Mesendoderm (in vitro differentiated cells): Measurements from ENCODE around the gene SLC26A11.

Experiments used
- DNase-seq: peaks from one replicate; pipeline ENCODE4 v3.0.0; 2013
- H2AK5ac ChIP-seq: 2 replicates; pipeline ENCODE4 v1.6.1; 2013; ENCODE audit warnings: low read length, inconsistent platforms
- H2BK120ac ChIP-seq: 2 replicates; pipeline ENCODE4 v1.6.1; 2013; ENCODE audit warnings: low read depth, mild to moderate bottlenecking, low read length, moderate library complexity, mixed read lengths
- H2BK15ac ChIP-seq: replicated peaks from 2 replicates; pipeline ENCODE4 v1.6.1; 2013; ENCODE audit warnings: low read depth, mild to moderate bottlenecking, moderate library complexity
- H2BK5ac ChIP-seq: 2 replicates; pipeline ENCODE4 v1.6.1; 2013; ENCODE audit warnings: low read length, inconsistent platforms
- H3K18ac ChIP-seq: 2 replicates; pipeline ENCODE4 v1.6.1; 2013; ENCODE audit warnings: mild to moderate bottlenecking, low read length, mixed read lengths
- H3K23ac ChIP-seq: one replicate; pipeline ENCODE4 v1.6.1; 2013; ENCODE audit warnings: low read length
- H3K27ac ChIP-seq: 2 replicates; pipeline ENCODE4 v1.5.1; 2013; ENCODE audit warnings: low read depth, mild to moderate bottlenecking, inconsistent platforms, low read length, moderate library complexity
- H3K27me3 ChIP-seq: 2 replicates; pipeline ENCODE4 v1.6.1; 2013; ENCODE audit warnings: low read length, control low read depth, mild to moderate bottlenecking, inconsistent platforms; ENCODE audit not compliant: insufficient read depth, poor library complexity
- H3K36me3 ChIP-seq: 2 replicates; pipeline ENCODE4 v1.6.1; 2013; ENCODE audit warnings: low read length, inconsistent platforms; ENCODE audit not compliant: control insufficient read depth, insufficient read depth
- H3K4ac ChIP-seq: one replicate; pipeline ENCODE4 v1.6.1; 2013; ENCODE audit warnings: low read depth, mild to moderate bottlenecking, low read length, moderate library complexity
- H3K4me1 ChIP-seq: 2 replicates; pipeline ENCODE4 v1.6.1; 2013; ENCODE audit warnings: low read depth, low read length, inconsistent platforms; ENCODE audit not compliant: control insufficient read depth
- H3K4me2 ChIP-seq: 2 replicates; pipeline ENCODE4 v1.6.1; 2013; ENCODE audit warnings: low read length
- H3K4me3 ChIP-seq: 2 replicates; pipeline ENCODE4 v1.5.1; 2013; ENCODE audit warnings: mild to moderate bottlenecking, low read length
- H3K56ac ChIP-seq: one replicate; pipeline ENCODE4 v1.6.1; 2013; ENCODE audit warnings: low read length
- H3K79me1 ChIP-seq: 2 replicates; pipeline ENCODE4 v1.6.1; 2013; ENCODE audit warnings: low read length, inconsistent platforms
- H3K79me2 ChIP-seq: 2 replicates; pipeline ENCODE4 v1.6.1; 2013; ENCODE audit warnings: mild to moderate bottlenecking, low read length; ENCODE audit not compliant: control insufficient read depth, insufficient read depth
- H3K9ac ChIP-seq: 2 replicates; pipeline ENCODE4 v1.6.1; 2013; ENCODE audit warnings: low read length, inconsistent platforms
- H4K5ac ChIP-seq: one replicate; pipeline ENCODE4 v1.6.1; 2013; ENCODE audit warnings: low read length
- H4K8ac ChIP-seq: one replicate; pipeline ENCODE4 v1.6.1; 2013; ENCODE audit warnings: low read depth, mild to moderate bottlenecking, control low read depth, low read length, moderate library complexity
- WGBS: extraction: QIAGEN DNeasy Blood & Tissue Kit; methylation state at CpG from one replicate; pipeline ENCODE4 v1.1.7; 2013; ENCODE audit warnings: low lambda C conversion rate, missing lambda C conversion rate; ENCODE audit not compliant: insufficient coverage; ENCODE audit errors: extremely low coverage; 5-methylcytosine and 5-hydroxymethylcytosine counted together

Gene SLC26A11

GRCh38 chr17:80290156-80290555, 69.9 kb downstream of the SLC26A11 start:
- Histone ChIP-seq H3K4ac (no peak overlapping the region), H3K23ac (no peak overlapping the region), H3K27me3 (no peaks in the 10 kb centered on the region), H2BK5ac (no peak overlapping the region), H3K36me3 (peaks cover 5% of the 10 kb centered on the region), H3K4me3 (no peak overlapping the region), H3K4me1 (no peaks in the 10 kb centered on the region), H3K56ac (no peak overlapping the region), H3K79me1 (no peaks in the 10 kb centered on the region), H3K18ac (no peak overlapping the region), H3K4me2 (no peak overlapping the region), H3K79me2 (no peaks in the 10 kb centered on the region), H2AK5ac (no peak overlapping the region), H3K9ac (no peak overlapping the region), H4K5ac (no peak overlapping the region), H4K8ac (no peak overlapping the region), H2BK15ac (no peak overlapping the region), H3K27ac (no peak overlapping the region), H2BK120ac (no peak overlapping the region)
- WGBS, result no CpG with 5 or more reads among the region's 25 CpGs
- no peak for DNase-seq

- H4K8ac ChIP-seq, result no peak overlapping the region
Observed at GRCh38 chr17:80291260-80291659, 71.0 kb downstream of the SLC26A11 start.

GRCh38 chr17:80291691-80292487, 71.7 kb downstream of the SLC26A11 start:
- no peaks in the 10 kb centered on the region for H3K79me1 ChIP-seq
- no peak overlapping the region for H3K23ac ChIP-seq
- H3K4me1 ChIP-seq, result no peaks in the 10 kb centered on the region
- no peak overlapping the region for H2BK15ac ChIP-seq
- H3K36me3 ChIP-seq, result peaks cover 8% of the 10 kb centered on the region
- no peak overlapping the region for H2BK120ac ChIP-seq
- H3K27ac ChIP-seq, result no peak overlapping the region
- H3K18ac ChIP-seq, result no peak overlapping the region
- no peak overlapping the region for H2BK5ac ChIP-seq
- no peaks in the 10 kb centered on the region for H3K79me2 ChIP-seq
- H3K9ac ChIP-seq, result no peak overlapping the region
- H4K5ac ChIP-seq, result no peak overlapping the region
- no peak for DNase-seq
- no peak overlapping the region for H3K56ac ChIP-seq
- H3K4ac ChIP-seq, result no peak overlapping the region
- H3K4me3 ChIP-seq, result no peak overlapping the region
- H3K27me3 ChIP-seq, result no peaks in the 10 kb centered on the region
- no CpG with 5 or more reads among the region's 20 CpGs for WGBS
- H2AK5ac ChIP-seq, result no peak overlapping the region
- H3K4me2 ChIP-seq, result no peak overlapping the region
- H4K8ac ChIP-seq, result no peak overlapping the region

More at GRCh38 chr17:80291260-80291659, 71.0 kb downstream of the SLC26A11 start:
- Histone ChIP-seq H3K27me3 (no peaks in the 10 kb centered on the region), H3K4me1 (no peaks in the 10 kb centered on the region), H3K4ac (no peak overlapping the region), H3K79me2 (no peaks in the 10 kb centered on the region), H3K4me2 (no peak overlapping the region), H3K79me1 (no peaks in the 10 kb centered on the region), H3K27ac (no peak overlapping the region), H2AK5ac (no peak overlapping the region), H3K9ac (no peak overlapping the region), H3K36me3 (peaks cover 8% of the 10 kb centered on the region), H2BK15ac (no peak overlapping the region), H3K18ac (no peak overlapping the region), H3K56ac (no peak overlapping the region), H4K5ac (no peak overlapping the region), H2BK5ac (no peak overlapping the region), H2BK120ac (no peak overlapping the region), H3K4me3 (no peak overlapping the region), H3K23ac (no peak overlapping the region)
- whole genome bisulfite sequencing, result no CpG with 5 or more reads among the region's 6 CpGs
- DNase-seq, result no peak

GRCh38 chr17:80292521-80292971, 72.3 kb downstream of the SLC26A11 start:
- Histone ChIP-seq H3K18ac (no peak overlapping the region), H4K8ac (no peak overlapping the region), H4K5ac (no peak overlapping the region), H2BK15ac (no peak overlapping the region), H2BK5ac (no peak overlapping the region), H2AK5ac (no peak overlapping the region), H3K27ac (no peak overlapping the region), H3K36me3 (peaks cover 8% of the 10 kb centered on the region), H3K4me1 (no peaks in the 10 kb centered on the region), H3K4me2 (no peak overlapping the region), H3K79me1 (no peaks in the 10 kb centered on the region), H3K9ac (no peak overlapping the region), H3K56ac (no peak overlapping the region), H3K23ac (no peak overlapping the region), H3K27me3 (no peaks in the 10 kb centered on the region), H3K4ac (no peak overlapping the region), H3K4me3 (no peak overlapping the region), H3K79me2 (no peaks in the 10 kb centered on the region), H2BK120ac (no peak overlapping the region)
- DNase-seq, result no peak
- WGBS, result no CpG with 5 or more reads among the region's 10 CpGs

- no peak overlapping the region for H3K18ac ChIP-seq
- no peak overlapping the region for H2BK15ac ChIP-seq
- no peaks in the 10 kb centered on the region for H3K27me3 ChIP-seq
- no peak overlapping the region for H2BK5ac ChIP-seq
- H4K5ac ChIP-seq, result no peak overlapping the region
- no peak for DNase-seq
- H3K4me2 ChIP-seq, result no peak overlapping the region
- no peak overlapping the region for H3K4ac ChIP-seq
- H3K9ac ChIP-seq, result no peak overlapping the region
- no peaks in the 10 kb centered on the region for H3K79me2 ChIP-seq
- H3K27ac ChIP-seq, result no peak overlapping the region
- no peaks in the 10 kb centered on the region for H3K4me1 ChIP-seq
- no peak overlapping the region for H2BK120ac ChIP-seq
- no peak overlapping the region for H2AK5ac ChIP-seq
- no peak overlapping the region for H3K23ac ChIP-seq
- no CpG with 5 or more reads among the region's 7 CpGs for WGBS
- H3K56ac ChIP-seq, result no peak overlapping the region
- H3K4me3 ChIP-seq, result no peak overlapping the region
- H4K8ac ChIP-seq, result no peak overlapping the region
- peaks cover 8% of the 10 kb centered on the region for H3K36me3 ChIP-seq
- no peaks in the 10 kb centered on the region for H3K79me1 ChIP-seq
Observed at GRCh38 chr17:80294210-80294609, 74.0 kb downstream of the SLC26A11 start.

GRCh38 chr17:80294653-80295052, 74.4 kb downstream of the SLC26A11 start:
- H3K4me3 ChIP-seq, result no peak overlapping the region
- H3K79me2 ChIP-seq, result no peaks in the 10 kb centered on the region
- H3K18ac ChIP-seq, result no peak overlapping the region
- H3K36me3 ChIP-seq, result peaks cover 8% of the 10 kb centered on the region
- no peak overlapping the region for H2BK15ac ChIP-seq
- no CpG with 5 or more reads among the region's 6 CpGs for WGBS
- no peak overlapping the region for H3K4me2 ChIP-seq
- no peak for DNase-seq
- no peak overlapping the region for H3K9ac ChIP-seq
- no peak overlapping the region for H3K4ac ChIP-seq
- no peak overlapping the region for H3K56ac ChIP-seq
- H4K8ac ChIP-seq, result no peak overlapping the region
- H4K5ac ChIP-seq, result no peak overlapping the region
- no peak overlapping the region for H2BK5ac ChIP-seq
- H2BK120ac ChIP-seq, result no peak overlapping the region
- no peak overlapping the region for H2AK5ac ChIP-seq
- no peaks in the 10 kb centered on the region for H3K79me1 ChIP-seq
- H3K27me3 ChIP-seq, result no peaks in the 10 kb centered on the region
- H3K27ac ChIP-seq, result no peak overlapping the region
- H3K4me1 ChIP-seq, result no peaks in the 10 kb centered on the region
- H3K23ac ChIP-seq, result no peak overlapping the region
